GM18868 (cell line): ENCODE data around the gene CCL5.
"Not testable (repeated sequence)": the region's sequence is repeated elsewhere in the genome, so short reads cannot be mapped to it uniquely, and the experiment has no call there.

Experiments
- ATAC-seq: cut with Tn5 transposase; IDR thresholded peaks from one replicate; pipeline ENCODE4 v1.9.1; 2021; ENCODE audit warnings: mild to moderate bottlenecking, moderate library complexity; ENCODE audit not compliant: unreplicated experiment

The CCL5 gene

GRCh38 chr17:35900280-35900679 is 20.1 kb upstream of the CCL5 start:
- no peak for ATAC-seq

GRCh38 chr17:35898283-35899070 is 18.3 kb upstream of the CCL5 start:
- no peak for ATAC-seq

- ATAC-seq: not testable (repeated sequence)
Observed at GRCh38 chr17:35897772-35898171, 17.6 kb upstream of the CCL5 start.

- ATAC-seq: no peak
Observed at GRCh38 chr17:35895636-35896587, 15.8 kb upstream of the CCL5 start.

- ATAC-seq: no peak
Observed at GRCh38 chr17:35894206-35894605, 14.0 kb upstream of the CCL5 start.

GRCh38 chr17:35893751-35894150 is 13.6 kb upstream of the CCL5 start:
- ATAC-seq: no peak

GRCh38 chr17:35892091-35893035 is 12.2 kb upstream of the CCL5 start:
- ATAC-seq: no peak

- ATAC-seq: no peak
Observed at GRCh38 chr17:35891269-35891668, 11.1 kb upstream of the CCL5 start.

GRCh38 chr17:35890774-35891155 is 10.6 kb upstream of the CCL5 start:
- ATAC-seq: no peak

- ATAC-seq: no peak
Observed at GRCh38 chr17:35889818-35890773, 9.9 kb upstream of the CCL5 start.

- ATAC-seq: no peak
Observed at GRCh38 chr17:35889241-35889640, 9.1 kb upstream of the CCL5 start.

GRCh38 chr17:35878361-35878760 is 1.8 kb downstream of the CCL5 start:
- ATAC-seq: no peak

GRCh38 chr17:35877345-35878029 is 2.7 kb downstream of the CCL5 start:
- no peak for ATAC-seq

GRCh38 chr17:35876534-35876933 is 3.6 kb downstream of the CCL5 start:
- ATAC-seq: no peak

- no peak for ATAC-seq
Observed at GRCh38 chr17:35875800-35876139, 4.4 kb downstream of the CCL5 start.

GRCh38 chr17:35875072-35875799 is 4.9 kb downstream of the CCL5 start:
- ATAC-seq: no peak

- ATAC-seq: no peak
Observed at GRCh38 chr17:35872196-35872980, 7.8 kb downstream of the CCL5 start.
